Peyer's patch (tissue), 4 donors: ENCODE results near the gene KRTAP10-5.

ENCODE experiments used
- POLR2A ChIP-seq, 2 donors: fragments of 450-650 bp; IDR thresholded peaks; one replicate each; pipeline ENCODE4 v1.5.1; 2017; ENCODE audit warnings: antibody characterized with exemption in 2 of 2, mild to moderate bottlenecking in 2 of 2, moderate library complexity in 2 of 2
- TF ChIP-seq, protein P1 (sequence below), 6 experiments: fragments of 450-650 bp in 4 of 6; fragments of 200-600 bp in 2 of 6; sonication (generic) in 1 of 6; IDR thresholded peaks; one replicate each; pipeline ENCODE4 v1.5.1; 2017 to 2019; ENCODE audit warnings: antibody characterized with exemption in 6 of 6, mild to moderate bottlenecking in 3 of 6, moderate library complexity in 1 of 6

DNA sequence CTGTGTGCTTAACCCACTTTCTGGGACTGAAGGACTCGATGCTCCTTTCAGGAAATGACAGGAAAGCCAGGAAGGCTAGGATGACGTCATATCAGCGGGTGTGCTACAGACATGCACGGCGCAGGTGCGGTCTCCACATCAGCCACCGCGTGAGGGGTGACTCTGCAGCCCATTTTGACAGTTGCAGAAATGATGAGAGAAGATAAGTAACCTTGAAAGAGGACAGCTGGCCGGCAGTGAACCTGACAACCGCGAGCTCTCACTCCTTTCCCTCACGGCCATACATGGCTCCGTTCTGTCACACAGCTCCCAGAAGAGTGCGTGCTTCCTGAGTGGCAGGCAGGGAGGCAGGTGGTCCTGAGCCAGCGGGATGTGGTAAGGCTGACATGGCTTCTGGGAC, 1.7 kb upstream of the KRTAP10-5 start:
- TF ChIP-seq, protein P1, sequence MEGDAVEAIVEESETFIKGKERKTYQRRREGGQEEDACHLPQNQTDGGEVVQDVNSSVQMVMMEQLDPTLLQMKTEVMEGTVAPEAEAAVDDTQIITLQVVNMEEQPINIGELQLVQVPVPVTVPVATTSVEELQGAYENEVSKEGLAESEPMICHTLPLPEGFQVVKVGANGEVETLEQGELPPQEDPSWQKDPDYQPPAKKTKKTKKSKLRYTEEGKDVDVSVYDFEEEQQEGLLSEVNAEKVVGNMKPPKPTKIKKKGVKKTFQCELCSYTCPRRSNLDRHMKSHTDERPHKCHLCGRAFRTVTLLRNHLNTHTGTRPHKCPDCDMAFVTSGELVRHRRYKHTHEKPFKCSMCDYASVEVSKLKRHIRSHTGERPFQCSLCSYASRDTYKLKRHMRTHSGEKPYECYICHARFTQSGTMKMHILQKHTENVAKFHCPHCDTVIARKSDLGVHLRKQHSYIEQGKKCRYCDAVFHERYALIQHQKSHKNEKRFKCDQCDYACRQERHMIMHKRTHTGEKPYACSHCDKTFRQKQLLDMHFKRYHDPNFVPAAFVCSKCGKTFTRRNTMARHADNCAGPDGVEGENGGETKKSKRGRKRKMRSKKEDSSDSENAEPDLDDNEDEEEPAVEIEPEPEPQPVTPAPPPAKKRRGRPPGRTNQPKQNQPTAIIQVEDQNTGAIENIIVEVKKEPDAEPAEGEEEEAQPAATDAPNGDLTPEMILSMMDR (IDR thresholded peaks at IDR 0.05), result no peak
- TF ChIP-seq POLR2A (IDR thresholded peaks at IDR 0.05), result no peak
